ENCODE measurements around the gene C1QL1. TPM values are rescaled to one million over a fixed set of nuclear protein-coding genes. Genes with fewer than 3 reads are reported as not detected.

C1QL1 gene
- total and polyA plus RNA-seq, 2 of the 13 experiments (the other 11 are each of a cell fraction or from before 2014, with no cell fraction given): 0.11 TPM

DNA sequence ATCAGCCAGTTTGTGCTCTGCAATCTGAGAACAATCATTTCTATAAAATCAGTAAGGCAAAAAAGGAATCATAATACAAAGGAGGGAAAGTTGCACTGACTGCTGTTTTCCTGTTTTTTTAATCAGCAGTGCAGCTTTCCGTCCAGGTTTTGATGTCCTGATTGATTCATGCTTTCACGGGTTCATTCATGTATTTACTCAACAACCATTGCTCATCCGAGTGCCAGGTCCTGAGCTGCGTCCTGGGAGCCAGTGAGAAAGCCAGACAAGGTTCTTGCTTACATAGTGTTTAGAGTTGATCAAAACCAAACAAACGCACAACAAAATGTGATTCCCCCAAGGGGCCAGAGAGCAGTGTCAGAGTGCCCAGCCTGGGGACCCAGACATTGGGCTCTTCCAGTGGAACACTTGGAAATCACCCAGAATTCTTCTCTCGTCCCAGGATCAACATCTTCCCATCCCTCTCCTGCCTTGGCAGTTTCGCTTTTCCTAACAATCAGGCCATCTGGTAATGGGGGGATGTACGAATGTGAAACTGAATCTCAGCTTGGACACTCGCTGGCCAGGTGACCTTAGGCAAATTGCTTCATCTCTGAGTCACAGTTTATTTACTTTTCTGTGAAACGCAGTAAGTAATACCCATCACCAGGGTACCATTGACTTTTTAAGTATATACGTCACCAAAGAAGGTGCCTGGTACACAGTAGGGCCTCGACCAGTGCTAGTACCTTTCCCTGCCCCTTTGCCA is 13.3 kb upstream of the C1QL1 start (continued):
- TF ChIP-seq, protein P1, sequence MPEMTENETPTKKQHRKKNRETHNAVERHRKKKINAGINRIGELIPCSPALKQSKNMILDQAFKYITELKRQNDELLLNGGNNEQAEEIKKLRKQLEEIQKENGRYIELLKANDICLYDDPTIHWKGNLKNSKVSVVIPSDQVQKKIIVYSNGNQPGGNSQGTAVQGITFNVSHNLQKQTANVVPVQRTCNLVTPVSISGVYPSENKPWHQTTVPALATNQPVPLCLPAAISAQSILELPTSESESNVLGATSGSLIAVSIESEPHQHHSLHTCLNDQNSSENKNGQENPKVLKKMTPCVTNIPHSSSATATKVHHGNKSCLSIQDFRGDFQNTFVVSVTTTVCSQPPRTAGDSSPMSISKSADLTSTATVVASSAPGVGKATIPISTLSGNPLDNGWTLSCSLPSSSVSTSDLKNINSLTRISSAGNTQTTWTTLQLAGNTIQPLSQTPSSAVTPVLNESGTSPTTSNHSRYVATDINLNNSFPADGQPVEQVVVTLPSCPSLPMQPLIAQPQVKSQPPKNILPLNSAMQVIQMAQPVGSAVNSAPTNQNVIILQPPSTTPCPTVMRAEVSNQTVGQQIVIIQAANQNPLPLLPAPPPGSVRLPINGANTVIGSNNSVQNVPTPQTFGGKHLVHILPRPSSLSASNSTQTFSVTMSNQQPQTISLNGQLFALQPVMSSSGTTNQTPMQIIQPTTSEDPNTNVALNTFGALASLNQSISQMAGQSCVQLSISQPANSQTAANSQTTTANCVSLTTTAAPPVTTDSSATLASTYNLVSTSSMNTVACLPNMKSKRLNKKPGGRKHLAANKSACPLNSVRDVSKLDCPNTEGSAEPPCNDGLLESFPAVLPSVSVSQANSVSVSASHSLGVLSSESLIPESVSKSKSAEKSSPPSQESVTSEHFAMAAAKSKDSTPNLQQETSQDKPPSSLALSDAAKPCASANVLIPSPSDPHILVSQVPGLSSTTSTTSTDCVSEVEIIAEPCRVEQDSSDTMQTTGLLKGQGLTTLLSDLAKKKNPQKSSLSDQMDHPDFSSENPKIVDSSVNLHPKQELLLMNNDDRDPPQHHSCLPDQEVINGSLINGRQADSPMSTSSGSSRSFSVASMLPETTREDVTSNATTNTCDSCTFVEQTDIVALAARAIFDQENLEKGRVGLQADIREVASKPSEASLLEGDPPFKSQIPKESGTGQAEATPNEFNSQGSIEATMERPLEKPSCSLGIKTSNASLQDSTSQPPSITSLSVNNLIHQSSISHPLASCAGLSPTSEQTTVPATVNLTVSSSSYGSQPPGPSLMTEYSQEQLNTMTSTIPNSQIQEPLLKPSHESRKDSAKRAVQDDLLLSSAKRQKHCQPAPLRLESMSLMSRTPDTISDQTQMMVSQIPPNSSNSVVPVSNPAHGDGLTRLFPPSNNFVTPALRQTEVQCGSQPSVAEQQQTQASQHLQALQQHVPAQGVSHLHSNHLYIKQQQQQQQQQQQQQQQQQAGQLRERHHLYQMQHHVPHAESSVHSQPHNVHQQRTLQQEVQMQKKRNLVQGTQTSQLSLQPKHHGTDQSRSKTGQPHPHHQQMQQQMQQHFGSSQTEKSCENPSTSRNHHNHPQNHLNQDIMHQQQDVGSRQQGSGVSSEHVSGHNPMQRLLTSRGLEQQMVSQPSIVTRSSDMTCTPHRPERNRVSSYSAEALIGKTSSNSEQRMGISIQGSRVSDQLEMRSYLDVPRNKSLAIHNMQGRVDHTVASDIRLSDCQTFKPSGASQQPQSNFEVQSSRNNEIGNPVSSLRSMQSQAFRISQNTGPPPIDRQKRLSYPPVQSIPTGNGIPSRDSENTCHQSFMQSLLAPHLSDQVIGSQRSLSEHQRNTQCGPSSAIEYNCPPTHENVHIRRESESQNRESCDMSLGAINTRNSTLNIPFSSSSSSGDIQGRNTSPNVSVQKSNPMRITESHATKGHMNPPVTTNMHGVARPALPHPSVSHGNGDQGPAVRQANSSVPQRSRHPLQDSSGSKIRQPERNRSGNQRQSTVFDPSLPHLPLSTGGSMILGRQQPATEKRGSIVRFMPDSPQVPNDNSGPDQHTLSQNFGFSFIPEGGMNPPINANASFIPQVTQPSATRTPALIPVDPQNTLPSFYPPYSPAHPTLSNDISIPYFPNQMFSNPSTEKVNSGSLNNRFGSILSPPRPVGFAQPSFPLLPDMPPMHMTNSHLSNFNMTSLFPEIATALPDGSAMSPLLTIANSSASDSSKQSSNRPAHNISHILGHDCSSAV (CRISPR knock-in tag; IDR thresholded peaks at IDR 0.05; ENCODE audit: borderline replicate concordance): no peak
- TF ChIP-seq, protein P2, sequence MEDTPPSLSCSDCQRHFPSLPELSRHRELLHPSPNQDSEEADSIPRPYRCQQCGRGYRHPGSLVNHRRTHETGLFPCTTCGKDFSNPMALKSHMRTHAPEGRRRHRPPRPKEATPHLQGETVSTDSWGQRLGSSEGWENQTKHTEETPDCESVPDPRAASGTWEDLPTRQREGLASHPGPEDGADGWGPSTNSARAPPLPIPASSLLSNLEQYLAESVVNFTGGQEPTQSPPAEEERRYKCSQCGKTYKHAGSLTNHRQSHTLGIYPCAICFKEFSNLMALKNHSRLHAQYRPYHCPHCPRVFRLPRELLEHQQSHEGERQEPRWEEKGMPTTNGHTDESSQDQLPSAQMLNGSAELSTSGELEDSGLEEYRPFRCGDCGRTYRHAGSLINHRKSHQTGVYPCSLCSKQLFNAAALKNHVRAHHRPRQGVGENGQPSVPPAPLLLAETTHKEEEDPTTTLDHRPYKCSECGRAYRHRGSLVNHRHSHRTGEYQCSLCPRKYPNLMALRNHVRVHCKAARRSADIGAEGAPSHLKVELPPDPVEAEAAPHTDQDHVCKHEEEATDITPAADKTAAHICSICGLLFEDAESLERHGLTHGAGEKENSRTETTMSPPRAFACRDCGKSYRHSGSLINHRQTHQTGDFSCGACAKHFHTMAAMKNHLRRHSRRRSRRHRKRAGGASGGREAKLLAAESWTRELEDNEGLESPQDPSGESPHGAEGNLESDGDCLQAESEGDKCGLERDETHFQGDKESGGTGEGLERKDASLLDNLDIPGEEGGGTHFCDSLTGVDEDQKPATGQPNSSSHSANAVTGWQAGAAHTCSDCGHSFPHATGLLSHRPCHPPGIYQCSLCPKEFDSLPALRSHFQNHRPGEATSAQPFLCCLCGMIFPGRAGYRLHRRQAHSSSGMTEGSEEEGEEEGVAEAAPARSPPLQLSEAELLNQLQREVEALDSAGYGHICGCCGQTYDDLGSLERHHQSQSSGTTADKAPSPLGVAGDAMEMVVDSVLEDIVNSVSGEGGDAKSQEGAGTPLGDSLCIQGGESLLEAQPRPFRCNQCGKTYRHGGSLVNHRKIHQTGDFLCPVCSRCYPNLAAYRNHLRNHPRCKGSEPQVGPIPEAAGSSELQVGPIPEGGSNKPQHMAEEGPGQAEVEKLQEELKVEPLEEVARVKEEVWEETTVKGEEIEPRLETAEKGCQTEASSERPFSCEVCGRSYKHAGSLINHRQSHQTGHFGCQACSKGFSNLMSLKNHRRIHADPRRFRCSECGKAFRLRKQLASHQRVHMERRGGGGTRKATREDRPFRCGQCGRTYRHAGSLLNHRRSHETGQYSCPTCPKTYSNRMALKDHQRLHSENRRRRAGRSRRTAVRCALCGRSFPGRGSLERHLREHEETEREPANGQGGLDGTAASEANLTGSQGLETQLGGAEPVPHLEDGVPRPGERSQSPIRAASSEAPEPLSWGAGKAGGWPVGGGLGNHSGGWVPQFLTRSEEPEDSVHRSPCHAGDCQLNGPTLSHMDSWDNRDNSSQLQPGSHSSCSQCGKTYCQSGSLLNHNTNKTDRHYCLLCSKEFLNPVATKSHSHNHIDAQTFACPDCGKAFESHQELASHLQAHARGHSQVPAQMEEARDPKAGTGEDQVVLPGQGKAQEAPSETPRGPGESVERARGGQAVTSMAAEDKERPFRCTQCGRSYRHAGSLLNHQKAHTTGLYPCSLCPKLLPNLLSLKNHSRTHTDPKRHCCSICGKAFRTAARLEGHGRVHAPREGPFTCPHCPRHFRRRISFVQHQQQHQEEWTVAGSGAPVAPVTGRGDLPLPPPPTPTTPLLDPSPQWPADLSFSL (CRISPR knock-in tag; IDR thresholded peaks at IDR 0.05): no peak
- no peak for TF ChIP-seq TRIM24 (CRISPR knock-in tag; IDR thresholded peaks at IDR 0.05)
- TF ChIP-seq ZNF790 (CRISPR knock-in tag; IDR thresholded peaks at IDR 0.05; ENCODE audit: borderline replicate concordance): no peak
- TF ChIP-seq ZNF589 (CRISPR knock-in tag; conservative IDR thresholded peaks at IDR 0.05): no peak
- no peak for TF ChIP-seq ZNF577 (CRISPR knock-in tag; IDR thresholded peaks at IDR 0.05; ENCODE audit: borderline replicate concordance, low read depth)
- TF ChIP-seq, protein P3, sequence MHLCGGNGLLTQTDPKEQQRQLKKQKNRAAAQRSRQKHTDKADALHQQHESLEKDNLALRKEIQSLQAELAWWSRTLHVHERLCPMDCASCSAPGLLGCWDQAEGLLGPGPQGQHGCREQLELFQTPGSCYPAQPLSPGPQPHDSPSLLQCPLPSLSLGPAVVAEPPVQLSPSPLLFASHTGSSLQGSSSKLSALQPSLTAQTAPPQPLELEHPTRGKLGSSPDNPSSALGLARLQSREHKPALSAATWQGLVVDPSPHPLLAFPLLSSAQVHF (CRISPR knock-in tag; IDR thresholded peaks at IDR 0.05): no peak
- no peak; the same call in 1 of the 2 replicates for TF ChIP-seq SOX5 (CRISPR knock-in tag; IDR thresholded peaks at IDR 0.05; ENCODE audit: borderline replicate concordance)
- TF ChIP-seq TGIF2 (CRISPR knock-in tag; IDR thresholded peaks at IDR 0.05): peak; percentile 46; the same call in 1 of the 2 replicates
- TF ChIP-seq ZNF446 (CRISPR knock-in tag; IDR thresholded peaks at IDR 0.05): no peak
- no peak for TF ChIP-seq AKAP8 (CRISPR knock-in tag; IDR thresholded peaks at IDR 0.05)
- no peak for TF ChIP-seq TP53 (CRISPR knock-in tag; conservative IDR thresholded peaks at IDR 0.05)
- no peak for TF ChIP-seq ZNF674 (CRISPR knock-in tag; IDR thresholded peaks at IDR 0.05; ENCODE audit: low read depth)

Measured in HepG2 (cell line).